Body of pancreas (tissue), 4 donors: ENCODE data around the gene TSEN2. TPM values are rescaled to one million over a fixed set of nuclear protein-coding genes. Genes with fewer than 3 reads are reported as not detected.

ENCODE experiments used
- ATAC-seq: fragments of 150-250 bp; one replicate; pipeline ENCODE4 v1.9.1; 2016
- DNase-seq, 4 donors: peaks; one replicate each; pipeline ENCODE4 v3.0.0-alpha.2; 2019
- H3K27ac ChIP-seq, 4 donors: fragments of 200-600 bp; sonication (generic); 1 replicate in 3 of 4; 2 replicates in 1 of 4; pipeline versions ENCODE4 v1.5.1 to v1.6.1; 2016 to 2019; ENCODE audit warnings: mild to moderate bottlenecking in 1 of 4, mixed read lengths in 1 of 4, moderate library complexity in 1 of 4
- H3K27me3 ChIP-seq, 2 donors: fragments of 200-600 bp; sonication (generic); one replicate each; pipeline ENCODE4 v1.6.0; 2016; ENCODE audit warnings: mild to moderate bottlenecking in 1 of 2
- H3K36me3 ChIP-seq, 2 donors: fragments of 200-600 bp; sonication (generic); replicated peaks in 1 of 2; 2 replicates each; pipeline ENCODE4 v1.5.1; 2016; ENCODE audit warnings: low read depth in 2 of 2; ENCODE audit not compliant: insufficient read depth in 1 of 2
- H3K4me1 ChIP-seq: fragments of 200-600 bp; sonication (generic); one replicate; pipeline ENCODE4 v1.6.0; 2016
- H3K4me3 ChIP-seq, 2 donors: fragments of 200-600 bp; sonication (generic); 1 replicate in 1 of 2; 2 replicates in 1 of 2; pipeline ENCODE4 v1.5.1; 2016 to 2019
- H3K9me3 ChIP-seq, 3 donors: fragments of 200-600 bp; sonication (generic); 1 replicate in 2 of 3; 2 replicates in 1 of 3; pipeline ENCODE4 v1.5.1; 2016
- CTCF ChIP-seq, 7 experiments: fragments of 450-650 bp in 4 of 7; fragments of 200-600 bp in 3 of 7; sonication (generic) in 3 of 7; IDR thresholded peaks; one replicate each; pipeline ENCODE4 v1.5.1; 2016 to 2019; ENCODE audit warnings: antibody characterized with exemption in 7 of 7
- POLR2A ChIP-seq, 3 donors: fragments of 450-650 bp; IDR thresholded peaks; one replicate each; pipeline ENCODE4 v1.6.1; 2016; ENCODE audit warnings: antibody characterized with exemption in 3 of 3, mild to moderate bottlenecking in 2 of 3
- WGBS, 2 donors: methylation state at CpG; one replicate each; pipeline ENCODE4 v1.1.5; 2017; 5-methylcytosine and 5-hydroxymethylcytosine counted together
- intact Hi-C: fragments of 100-400 bp; cut with DNase I; formaldehyde crosslinking; loops from one replicate; pipeline ENCODE4 v1.15.1; 2023
- total RNA-seq, 2 donors: library from RNA; depleted of rRNA; stranded (reverse); fragments of >200 nt; gene quantifications; one replicate each; pipeline ENCODE4 v1.1.0, GENCODE V29; 2016

TSEN2 gene
- total RNA-seq, 2 donors from 2014 or later: 14.8 to 20.8 TPM

- peaks cover 7% of the 10 kb centered on the region for H3K4me1 ChIP-seq
- DNase-seq (no peak), ATAC-seq (no peak)
- H3K4me3 ChIP-seq: no peak overlapping the region
- intact Hi-C loops: no loop called here
- WGBS, 2 donors: 63 to 72% methylated on average over 3 of the region's 3 CpGs
- TF ChIP-seq CTCF (IDR thresholded peaks at IDR 0.05): no peak
- no peak for TF ChIP-seq POLR2A (IDR thresholded peaks at IDR 0.05)
- no peaks in the 10 kb centered on the region for H3K9me3 ChIP-seq
- no peak overlapping the region for H3K27ac ChIP-seq
- peaks cover 6 to 26% of the 10 kb centered on the region in 2 donors for H3K36me3 ChIP-seq
- H3K27me3 ChIP-seq: no peaks in the 10 kb centered on the region
These were observed 84.5 kb downstream of the TSEN2 start for GRCh38 chr3:12568747-12569146.

DNA sequence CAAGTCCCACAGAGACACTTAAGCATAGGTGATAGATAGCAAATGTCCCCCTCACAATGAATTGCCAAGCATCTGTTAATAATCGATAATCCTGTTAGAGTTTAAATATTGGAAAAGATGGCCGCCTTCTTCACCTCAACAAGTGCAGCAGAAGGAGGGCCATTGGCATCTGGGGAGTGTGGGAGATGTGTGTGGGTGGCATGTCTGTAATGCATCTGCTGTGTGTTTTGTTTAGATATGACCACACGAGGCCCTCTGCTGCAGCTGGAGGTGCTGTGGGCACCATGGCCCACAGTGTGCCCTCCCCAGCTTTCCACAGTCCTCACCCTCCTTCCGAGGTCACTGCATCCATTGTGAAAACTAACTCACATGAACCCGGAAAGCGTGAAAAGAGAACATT is 85.6 kb downstream of the TSEN2 start:
- no peak for TF ChIP-seq CTCF (IDR thresholded peaks at IDR 0.05)
- TF ChIP-seq POLR2A (IDR thresholded peaks at IDR 0.05): no peak
- Histone ChIP-seq H3K9me3 (no peaks in the 10 kb centered on the region), H3K4me3 (no peak overlapping the region), H3K36me3 (peaks cover 6 to 33% of the 10 kb centered on the region in 2 donors), H3K4me1 (peaks cover 7% of the 10 kb centered on the region), H3K27me3 (no peaks in the 10 kb centered on the region), H3K27ac (no peak overlapping the region)
- DNase-seq (no peak), ATAC-seq (no peak)
- WGBS, 2 donors: 77 to 83% methylated on average over 6 of the region's 6 CpGs
- intact Hi-C loops: no loop called here

DNA sequence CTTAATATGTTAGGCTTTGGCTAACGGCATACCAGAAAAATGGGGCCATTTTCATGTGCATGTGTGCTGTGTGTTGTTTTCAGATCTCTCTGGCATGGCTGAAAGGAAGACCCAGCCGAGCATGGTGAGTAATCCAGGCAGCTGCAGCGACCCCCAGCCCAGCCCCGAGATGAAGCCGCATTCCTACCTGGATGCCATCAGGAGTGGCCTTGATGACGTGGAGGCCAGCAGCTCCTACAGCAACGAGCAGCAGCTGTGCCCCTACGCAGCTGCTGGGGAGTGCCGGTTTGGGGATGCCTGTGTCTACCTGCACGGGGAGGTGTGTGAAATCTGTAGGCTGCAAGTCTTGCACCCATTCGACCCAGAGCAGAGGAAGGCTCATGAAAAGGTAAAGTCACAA is 87.7 kb downstream of the TSEN2 start:
- WGBS, 2 donors: 90 to 97% methylated on average over 6 to 11 of the region's 11 CpGs
- H3K9me3 ChIP-seq: no peaks in the 10 kb centered on the region
- TF ChIP-seq POLR2A (IDR thresholded peaks at IDR 0.05) (no peak), CTCF (IDR thresholded peaks at IDR 0.05) (no peak)
- ATAC-seq (no peak), DNase-seq (no peak)
- no peak overlapping the region for H3K27ac ChIP-seq
- peaks cover 6 to 41% of the 10 kb centered on the region in 2 donors for H3K36me3 ChIP-seq
- peaks cover 7% of the 10 kb centered on the region for H3K4me1 ChIP-seq
- no peaks in the 10 kb centered on the region for H3K27me3 ChIP-seq
- intact Hi-C loops: no loop called here
- no peak overlapping the region for H3K4me3 ChIP-seq

DNA sequence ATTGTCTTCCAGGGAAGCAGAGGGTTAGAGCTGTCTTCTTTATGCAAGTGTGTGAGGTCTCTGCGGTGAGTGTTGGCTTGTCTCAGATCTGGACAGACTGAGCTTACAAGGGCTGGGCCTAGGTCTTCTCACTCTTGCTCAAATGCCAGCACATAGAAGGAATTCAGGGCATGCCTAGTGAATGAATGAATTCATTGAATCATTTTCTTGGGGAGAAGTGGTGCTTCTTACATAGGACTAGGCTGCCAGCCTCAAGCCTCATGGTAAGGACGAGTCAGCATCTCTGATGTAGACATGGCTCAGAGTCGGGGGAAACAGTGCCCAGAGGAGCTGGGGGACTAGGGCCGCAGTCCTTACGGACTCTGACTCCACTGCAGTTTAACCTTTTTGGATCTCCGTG is 89.9 kb downstream of the TSEN2 start:
- 87 to 93% methylated on average over 5 to 6 of the region's 6 CpGs for WGBS, 2 donors

More for the DNA sequence above, 89.9 kb downstream of the TSEN2 start:
- Histone ChIP-seq H3K36me3 (peaks cover 6 to 42% of the 10 kb centered on the region in 2 donors), H3K27ac (no peak overlapping the region), H3K9me3 (no peaks in the 10 kb centered on the region), H3K27me3 (no peaks in the 10 kb centered on the region), H3K4me1 (peaks cover 1% of the 10 kb centered on the region), H3K4me3 (no peak overlapping the region)
- ATAC-seq (no peak), DNase-seq (no peak)
- intact Hi-C loops: no loop called here
- TF ChIP-seq POLR2A (IDR thresholded peaks at IDR 0.05) (no peak), CTCF (IDR thresholded peaks at IDR 0.05) (no peak)
